Placental pericyte (primary cell): Measurements from ENCODE around the gene DNAJC13. TPM values are rescaled to one million over a fixed set of nuclear protein-coding genes. Genes with fewer than 3 reads are reported as not detected.

Experiments used
- total RNA-seq: library from RNA; depleted of rRNA; stranded (reverse); fragments of >200 nt; gene quantifications from 2 replicates; pipeline ENCODE4 v1.2.3, GENCODE V29; 2012

Gene DNAJC13
- 63.5 and 92.9 TPM in 2 replicates for total RNA-seq

GRCh38 chr3:132416807-132417694, at the start of gene DNAJC13:
Gene DNAJC13 (plus strand): TSS chr3:132417502. CDS start chr3:132434551, 17,049 bp downstream.

Other genes with a start within 250 kb of the DNAJC13 start
- 3.5 and 21.5 TPM in 2 replicates for gene ACP3, start 100.1 kb upstream of the DNAJC13 start, total RNA-seq
- gene ACKR4, start 179.8 kb downstream of the DNAJC13 start, total RNA-seq, result under 0.01 and 3.4 TPM in 2 replicates
- 29.6 and 34.4 TPM in 2 replicates for gene ACAD11, start 242.3 kb downstream of the DNAJC13 start, total RNA-seq
- gene UBA5, start 242.8 kb downstream of the DNAJC13 start, total RNA-seq, result 43.8 and 52.3 TPM in 2 replicates